CD4-positive, CD25-positive, alpha-beta regulatory T cell (primary cell): ENCODE measurements around the gene PEAK1. TPM values are rescaled to one million over a fixed set of nuclear protein-coding genes. Genes with fewer than 3 reads are reported as not detected.

Experiments
- ATAC-seq, 2 donors: fragments of 150-1000 bp; cut with Tn5 transposase; one replicate each; pipeline ENCODE4 v1.10.0; 2021; ENCODE audit warnings: low read depth in 2 of 2, moderate number of reproducible peaks in 2 of 2, moderate library complexity in 1 of 2
- DNase-seq, 3 donors: peaks; one replicate each; pipeline versions ENCODE4 v3.0.0 to v3.0.0-alpha.2; 2012 to 2022; ENCODE audit warnings: mixed read lengths in 1 of 3
- H3K27ac ChIP-seq: one replicate; pipeline ENCODE4 v1.7.0; 2013; ENCODE audit warnings: mild to moderate bottlenecking, low read length; ENCODE audit not compliant: insufficient read depth, poor library complexity, severe bottlenecking
- H3K27me3 ChIP-seq: one replicate; pipeline ENCODE4 v1.7.0; 2013; ENCODE audit warnings: low read length; ENCODE audit not compliant: control insufficient read depth, insufficient read depth
- H3K36me3 ChIP-seq: one replicate; pipeline ENCODE4 v1.7.0; 2013; ENCODE audit warnings: mild to moderate bottlenecking, low read length, moderate library complexity; ENCODE audit not compliant: control insufficient read depth, insufficient read depth
- H3K4me1 ChIP-seq: 2 replicates; pipeline ENCODE4 v1.7.0; 2013; ENCODE audit warnings: mild to moderate bottlenecking, low read length; ENCODE audit not compliant: insufficient read depth, control insufficient read depth, poor library complexity, severe bottlenecking
- H3K4me3 ChIP-seq: one replicate; pipeline ENCODE4 v1.7.0; 2013; ENCODE audit warnings: low read depth, mild to moderate bottlenecking, low read length, moderate library complexity
- H3K9me3 ChIP-seq, 2 experiments: 1 replicate in 1 of 2; 2 replicates in 1 of 2; pipeline ENCODE4 v1.7.0; 2013; ENCODE audit warnings: low read length in 2 of 2, mild to moderate bottlenecking in 1 of 2, moderate library complexity in 1 of 2; ENCODE audit not compliant: control insufficient read depth in 2 of 2
- H3K27ac Mint-ChIP-seq, 3 donors: one replicate each; pipeline ENCODE4 v1.8.0; 2020 to 2022; ENCODE audit warnings: mild to moderate bottlenecking in 3 of 3, mixed read lengths in 3 of 3, moderate library complexity in 2 of 3
- H3K27me3 Mint-ChIP-seq: one replicate; pipeline ENCODE4 v1.8.0; 2022; ENCODE audit warnings: mild to moderate bottlenecking, mixed read lengths
- H3K36me3 Mint-ChIP-seq: one replicate; pipeline ENCODE4 v1.8.0; 2020; ENCODE audit warnings: mixed read lengths
- H3K4me1 Mint-ChIP-seq, 4 donors: one replicate each; pipeline ENCODE4 v1.8.0; 2020 to 2022; ENCODE audit warnings: mixed read lengths in 4 of 4, mild to moderate bottlenecking in 1 of 4
- H3K4me3 Mint-ChIP-seq, 4 donors: one replicate each; pipeline ENCODE4 v1.8.0; 2020 to 2022; ENCODE audit warnings: mild to moderate bottlenecking in 4 of 4, mixed read lengths in 4 of 4, moderate library complexity in 3 of 4
- H3K9me3 Mint-ChIP-seq, 7 donors: one replicate each; pipeline ENCODE4 v1.8.0; 2020 to 2022; ENCODE audit warnings: mixed read lengths in 7 of 7, mild to moderate bottlenecking in 3 of 7, moderate library complexity in 2 of 7
- polyA plus RNA-seq, 4 donors: library from polyadenylated mRNA; unstranded; fragments of 300-500 nt; fragmentation: Illumina TruSeq; gene quantifications; one replicate each; pipeline ENCODE4 v1.2.3, GENCODE V29; 2021
- total RNA-seq: library from RNA; stranded (reverse); gene quantifications from one replicate; pipeline ENCODE4 v1.2.3, GENCODE V29; 2022

Gene PEAK1
- total and polyA plus RNA-seq, 5 donors from 2014 or later, result 0.15 to 9.6 (median 1.1) TPM

DNA sequence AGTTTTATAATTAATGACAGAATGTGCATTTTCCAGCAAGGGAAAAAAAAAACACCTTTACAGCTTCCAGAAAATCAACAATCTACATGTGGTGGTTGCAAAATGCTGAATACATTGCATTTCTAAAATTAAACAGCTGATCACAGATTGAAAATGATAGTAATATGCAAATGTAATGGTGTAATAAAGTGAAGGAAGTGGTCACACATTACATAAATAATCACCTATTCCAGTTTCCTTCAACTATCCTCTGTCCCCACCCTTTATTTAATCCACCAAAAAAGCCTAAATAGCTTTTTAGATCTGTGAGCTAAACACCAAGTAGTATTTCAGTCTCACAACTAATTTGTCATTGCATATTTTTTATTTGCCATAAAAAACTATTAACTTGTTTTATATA is 110.5 kb downstream of the PEAK1 start:
- H3K4me3 Mint-ChIP-seq, result no peak overlapping the region
- no peaks in the 10 kb centered on the region for H3K9me3 ChIP-seq
- no peak overlapping the region for H3K27ac Mint-ChIP-seq
- no peaks in the 10 kb centered on the region for H3K9me3 Mint-ChIP-seq
- H3K27me3 ChIP-seq, result no peaks in the 10 kb centered on the region
- no peaks in the 10 kb centered on the region for H3K4me1 ChIP-seq
- no peak overlapping the region for H3K27ac ChIP-seq
- H3K36me3 Mint-ChIP-seq, result no peaks in the 10 kb centered on the region
- peaks cover 5% of the 10 kb centered on the region for H3K27me3 Mint-ChIP-seq
- H3K4me1 Mint-ChIP-seq, result peaks cover 0 to 7% (median 5%) of the 10 kb centered on the region in 4 donors
- H3K4me3 ChIP-seq, result no peak overlapping the region
- DNase-seq, result no peak
- no peak for ATAC-seq
- no peaks in the 10 kb centered on the region for H3K36me3 ChIP-seq

- H3K27ac ChIP-seq, result no peak overlapping the region
- H3K27me3 ChIP-seq, result no peaks in the 10 kb centered on the region
- no peaks in the 10 kb centered on the region for H3K9me3 ChIP-seq
- H3K36me3 Mint-ChIP-seq, result no peaks in the 10 kb centered on the region
- H3K36me3 ChIP-seq, result no peaks in the 10 kb centered on the region
- peaks cover 9% of the 10 kb centered on the region for H3K27me3 Mint-ChIP-seq
- H3K27ac Mint-ChIP-seq, result no peak overlapping the region
- ATAC-seq (no peak), DNase-seq (no peak)
- H3K4me1 Mint-ChIP-seq, result peaks cover 0 to 7% (median 4%) of the 10 kb centered on the region in 4 donors
- H3K9me3 Mint-ChIP-seq, result no peaks in the 10 kb centered on the region
- H3K4me1 ChIP-seq, result no peaks in the 10 kb centered on the region
- no peak overlapping the region for H3K4me3 Mint-ChIP-seq
- H3K4me3 ChIP-seq, result no peak overlapping the region
Observed at GRCh38 chr15:77305953-77306352, 114.0 kb downstream of the PEAK1 start.

- H3K9me3 Mint-ChIP-seq, result no peaks in the 10 kb centered on the region
- H3K4me1 Mint-ChIP-seq, result no peaks in the 10 kb centered on the region
- Histone ChIP-seq H3K27ac (no peak overlapping the region), H3K9me3 (no peaks in the 10 kb centered on the region), H3K4me1 (no peaks in the 10 kb centered on the region), H3K36me3 (no peaks in the 10 kb centered on the region), H3K27me3 (no peaks in the 10 kb centered on the region), H3K4me3 (no peak overlapping the region)
- no peaks in the 10 kb centered on the region for H3K36me3 Mint-ChIP-seq
- ATAC-seq (no peak), DNase-seq (no peak)
- H3K4me3 Mint-ChIP-seq, result no peak overlapping the region
- H3K27ac Mint-ChIP-seq, result no peak overlapping the region
- no peaks in the 10 kb centered on the region for H3K27me3 Mint-ChIP-seq
Observed at GRCh38 chr15:77296773-77297337, 123.0 kb downstream of the PEAK1 start.

GRCh38 chr15:77295446-77295845 is 124.5 kb downstream of the PEAK1 start:
- no peak overlapping the region for H3K4me3 Mint-ChIP-seq
- no peak overlapping the region for H3K4me3 ChIP-seq
- DNase-seq (no peak), ATAC-seq (no peak)
- no peaks in the 10 kb centered on the region for H3K4me1 Mint-ChIP-seq
- H3K4me1 ChIP-seq, result no peaks in the 10 kb centered on the region
- H3K27me3 Mint-ChIP-seq, result no peaks in the 10 kb centered on the region
- no peaks in the 10 kb centered on the region for H3K27me3 ChIP-seq
- H3K36me3 Mint-ChIP-seq, result no peaks in the 10 kb centered on the region
- no peak overlapping the region for H3K27ac Mint-ChIP-seq
- H3K36me3 ChIP-seq, result no peaks in the 10 kb centered on the region
- H3K9me3 Mint-ChIP-seq, result no peaks in the 10 kb centered on the region
- no peak overlapping the region for H3K27ac ChIP-seq
- no peaks in the 10 kb centered on the region for H3K9me3 ChIP-seq

DNA sequence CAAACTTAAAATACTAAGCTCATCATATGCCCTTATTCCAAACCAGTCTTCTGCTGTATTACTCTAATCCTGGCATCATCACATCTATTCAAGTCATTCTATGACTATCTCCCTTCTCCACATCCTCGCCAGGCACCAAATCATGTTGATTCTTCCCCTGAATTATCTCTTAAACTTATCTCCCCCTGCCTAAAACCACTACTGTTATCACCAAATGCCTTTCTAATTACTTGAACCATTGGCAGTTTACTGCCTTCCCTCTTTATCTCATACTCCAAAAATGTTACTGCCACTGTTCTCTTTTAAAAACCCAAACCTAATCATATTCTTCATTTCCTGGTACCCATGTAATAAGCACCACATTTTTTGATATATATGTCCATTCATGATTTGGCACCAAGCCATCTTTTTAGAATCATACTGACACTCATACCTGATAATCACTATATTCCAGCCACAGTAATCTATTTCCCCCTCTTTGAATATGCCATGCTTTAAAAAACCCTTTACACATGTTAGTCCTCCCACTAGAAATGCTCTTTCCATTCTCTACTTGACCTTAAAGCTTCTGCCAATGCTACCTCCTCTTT is 126.8 kb downstream of the PEAK1 start:
- Histone ChIP-seq H3K36me3 (no peaks in the 10 kb centered on the region), H3K27me3 (no peaks in the 10 kb centered on the region), H3K4me3 (no peak overlapping the region), H3K27ac (no peak overlapping the region), H3K4me1 (no peaks in the 10 kb centered on the region), H3K9me3 (no peaks in the 10 kb centered on the region)
- Mint-ChIP-seq H3K27me3 (peaks cover 5% of the 10 kb centered on the region), H3K9me3 (no peaks in the 10 kb centered on the region), H3K27ac (no peak overlapping the region), H3K4me1 (no peaks in the 10 kb centered on the region), H3K36me3 (no peaks in the 10 kb centered on the region), H3K4me3 (no peak overlapping the region)
- ATAC-seq (no peak), DNase-seq (no peak)

DNA sequence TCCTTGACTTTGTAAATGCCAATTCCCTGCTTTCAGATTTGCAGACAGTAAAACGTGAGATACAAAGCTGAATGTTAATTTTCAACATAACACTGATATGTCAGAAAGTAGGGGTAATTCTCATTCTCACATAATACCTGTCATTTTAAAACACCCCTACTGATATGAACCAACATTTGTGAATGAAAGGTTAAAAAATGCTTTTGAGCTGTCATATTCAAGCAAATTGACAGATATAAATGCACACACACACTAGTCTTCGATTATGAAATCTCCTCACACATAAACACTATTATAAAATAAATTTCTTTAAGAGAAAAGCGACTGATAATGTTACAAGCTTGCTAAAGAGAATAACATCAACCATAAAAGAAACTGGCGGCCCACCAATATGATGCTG is 128.8 kb downstream of the PEAK1 start:
- DNase-seq (no peak), ATAC-seq (no peak)
- no peaks in the 10 kb centered on the region for H3K36me3 Mint-ChIP-seq
- H3K27me3 ChIP-seq, result no peaks in the 10 kb centered on the region
- H3K9me3 ChIP-seq, result no peaks in the 10 kb centered on the region
- no peaks in the 10 kb centered on the region for H3K4me1 ChIP-seq
- no peaks in the 10 kb centered on the region for H3K4me1 Mint-ChIP-seq
- no peak overlapping the region for H3K4me3 ChIP-seq
- no peaks in the 10 kb centered on the region for H3K36me3 ChIP-seq
- H3K27ac ChIP-seq, result no peak overlapping the region
- H3K4me3 Mint-ChIP-seq, result no peak overlapping the region
- H3K27me3 Mint-ChIP-seq, result peaks cover 7% of the 10 kb centered on the region
- H3K27ac Mint-ChIP-seq, result no peak overlapping the region
- no peaks in the 10 kb centered on the region for H3K9me3 Mint-ChIP-seq

GRCh38 chr15:77287385-77287784 is 132.5 kb downstream of the PEAK1 start:
- no peak overlapping the region for H3K27ac Mint-ChIP-seq
- Histone ChIP-seq H3K27me3 (no peaks in the 10 kb centered on the region), H3K9me3 (no peaks in the 10 kb centered on the region), H3K36me3 (no peaks in the 10 kb centered on the region), H3K4me3 (no peak overlapping the region), H3K4me1 (no peaks in the 10 kb centered on the region), H3K27ac (no peak overlapping the region)
- DNase-seq (no peak), ATAC-seq (no peak)
- H3K4me3 Mint-ChIP-seq, result no peak overlapping the region
- no peaks in the 10 kb centered on the region for H3K36me3 Mint-ChIP-seq
- H3K9me3 Mint-ChIP-seq, result no peaks in the 10 kb centered on the region
- peaks cover 7% of the 10 kb centered on the region for H3K27me3 Mint-ChIP-seq
- peaks cover 0 to 2% (median 0%) of the 10 kb centered on the region in 4 donors for H3K4me1 Mint-ChIP-seq
